GM12892 (cell line): ENCODE data around the gene NTN3.

ENCODE experiments used
- POLR2A ChIP-seq: IDR thresholded peaks from 2 replicates; pipeline ENCODE4 v1.6.1; 2011; ENCODE audit warnings: low read depth, low read length, control low read depth
- POLR2AphosphoS5 ChIP-seq: IDR thresholded peaks from 2 replicates; pipeline ENCODE4 v1.6.1; 2011; ENCODE audit warnings: low read depth, low read length, control low read depth
- TAF1 ChIP-seq: IDR thresholded peaks from 2 replicates; pipeline ENCODE4 v1.6.1; 2011; ENCODE audit warnings: low read depth, mild to moderate bottlenecking, control low read depth, low read length, borderline replicate concordance

GRCh38 chr16:2439598-2439997 lies 31.5 kb upstream of the NTN3 start:
- TF ChIP-seq POLR2A (no peak), POLR2AphosphoS5 (no peak), TAF1 (no peak)
